HCT116 (cell line): ENCODE results near the gene GSN. TPM values are rescaled to one million over a fixed set of nuclear protein-coding genes. Genes with fewer than 3 reads are reported as not detected.

ENCODE experiments used
- RAD21 ChIP-seq: IDR thresholded peaks from 2 replicates; pipeline ENCODE4 v1.6.1; 2012; ENCODE audit warnings: low read depth, mild to moderate bottlenecking
- total RNA-seq: library from RNA; stranded (reverse); gene quantifications from one replicate; pipeline ENCODE4 v1.2.1, GENCODE V29; 2021; ENCODE audit not compliant: unreplicated experiment

Gene GSN
- total RNA-seq, 1 experiment from 2014 or later = 71.3 TPM

DNA sequence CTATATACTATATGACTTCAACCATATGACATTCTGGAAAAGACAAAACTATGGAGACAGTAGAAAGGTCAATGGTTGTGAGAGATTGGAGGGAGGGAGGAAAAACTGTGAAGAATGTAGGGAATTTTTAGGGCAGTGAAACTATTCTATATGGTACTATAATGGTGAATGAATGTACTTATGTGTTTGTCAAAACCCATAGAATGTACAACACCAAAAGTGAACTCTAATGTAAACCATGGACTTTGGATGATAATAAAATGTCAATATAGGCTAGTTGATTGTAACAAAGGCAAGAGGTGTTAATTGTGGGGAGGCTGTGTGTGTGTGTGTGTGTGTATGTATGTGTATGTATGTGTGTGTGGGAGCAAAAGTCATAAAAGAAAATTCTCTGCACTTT is 112.9 kb downstream of the GSN start (continued):
- TF ChIP-seq RAD21 = no peak

Other genes with a start within 250 kb of the GSN start
- 0.66 TPM for gene C5, start 217.9 kb upstream of the GSN start, total RNA-seq
- 13.4 TPM for gene CNTRL, start 193.2 kb upstream of the GSN start, total RNA-seq
- gene RAB14, start 66.3 kb upstream of the GSN start, total RNA-seq = 63.1 TPM
- 22.4 TPM for gene STOM, start 102.1 kb downstream of the GSN start, total RNA-seq
- gene GGTA1, start 231.7 kb downstream of the GSN start, total RNA-seq = not detected